ENCODE measurements around the gene C1orf115. TPM values are rescaled to one million over a fixed set of nuclear protein-coding genes. Genes with fewer than 3 reads are reported as not detected.

Gene C1orf115
- total RNA-seq, 1 donor from 2014 or later = 1.3 TPM

DNA sequence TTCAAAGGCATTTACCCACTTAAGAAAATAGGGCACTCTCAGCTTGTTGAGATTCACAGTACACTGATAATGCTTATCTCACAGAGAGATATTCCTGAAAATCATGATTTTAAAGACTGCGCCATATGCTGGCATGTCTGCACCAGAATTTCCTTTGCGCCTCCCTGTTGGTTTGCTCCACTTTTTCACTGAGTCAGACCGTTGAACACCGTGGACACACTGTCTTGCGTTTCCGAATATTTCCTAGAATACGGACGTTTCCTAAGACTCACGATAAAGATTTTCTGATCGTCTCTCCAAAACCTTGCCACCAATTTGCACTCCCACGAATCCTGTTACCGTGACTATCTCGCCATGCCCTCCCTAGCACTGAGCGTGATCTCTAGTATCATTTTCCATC is 497 bp upstream of the C1orf115 start:
- DNase-seq (ENCODE audit: low read depth) (no peak), FAIRE-seq (no peak)
- H3K27me3 ChIP-seq (ENCODE audit: control insufficient read depth, insufficient read depth, low read length) = no peaks in the 10 kb centered on the region
- no peaks in the 10 kb centered on the region for H3K36me3 ChIP-seq (ENCODE audit: control insufficient read depth, insufficient read depth, low read length)
- TF ChIP-seq, protein P1, sequence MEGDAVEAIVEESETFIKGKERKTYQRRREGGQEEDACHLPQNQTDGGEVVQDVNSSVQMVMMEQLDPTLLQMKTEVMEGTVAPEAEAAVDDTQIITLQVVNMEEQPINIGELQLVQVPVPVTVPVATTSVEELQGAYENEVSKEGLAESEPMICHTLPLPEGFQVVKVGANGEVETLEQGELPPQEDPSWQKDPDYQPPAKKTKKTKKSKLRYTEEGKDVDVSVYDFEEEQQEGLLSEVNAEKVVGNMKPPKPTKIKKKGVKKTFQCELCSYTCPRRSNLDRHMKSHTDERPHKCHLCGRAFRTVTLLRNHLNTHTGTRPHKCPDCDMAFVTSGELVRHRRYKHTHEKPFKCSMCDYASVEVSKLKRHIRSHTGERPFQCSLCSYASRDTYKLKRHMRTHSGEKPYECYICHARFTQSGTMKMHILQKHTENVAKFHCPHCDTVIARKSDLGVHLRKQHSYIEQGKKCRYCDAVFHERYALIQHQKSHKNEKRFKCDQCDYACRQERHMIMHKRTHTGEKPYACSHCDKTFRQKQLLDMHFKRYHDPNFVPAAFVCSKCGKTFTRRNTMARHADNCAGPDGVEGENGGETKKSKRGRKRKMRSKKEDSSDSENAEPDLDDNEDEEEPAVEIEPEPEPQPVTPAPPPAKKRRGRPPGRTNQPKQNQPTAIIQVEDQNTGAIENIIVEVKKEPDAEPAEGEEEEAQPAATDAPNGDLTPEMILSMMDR (IDR thresholded peaks at IDR 0.05; ENCODE audit: insufficient read depth, low read length, severe bottlenecking) = no peak
- peak overlapping the region; percentile 64 for H3K4me3 ChIP-seq (ENCODE audit: low read depth, low read length)

DNA sequence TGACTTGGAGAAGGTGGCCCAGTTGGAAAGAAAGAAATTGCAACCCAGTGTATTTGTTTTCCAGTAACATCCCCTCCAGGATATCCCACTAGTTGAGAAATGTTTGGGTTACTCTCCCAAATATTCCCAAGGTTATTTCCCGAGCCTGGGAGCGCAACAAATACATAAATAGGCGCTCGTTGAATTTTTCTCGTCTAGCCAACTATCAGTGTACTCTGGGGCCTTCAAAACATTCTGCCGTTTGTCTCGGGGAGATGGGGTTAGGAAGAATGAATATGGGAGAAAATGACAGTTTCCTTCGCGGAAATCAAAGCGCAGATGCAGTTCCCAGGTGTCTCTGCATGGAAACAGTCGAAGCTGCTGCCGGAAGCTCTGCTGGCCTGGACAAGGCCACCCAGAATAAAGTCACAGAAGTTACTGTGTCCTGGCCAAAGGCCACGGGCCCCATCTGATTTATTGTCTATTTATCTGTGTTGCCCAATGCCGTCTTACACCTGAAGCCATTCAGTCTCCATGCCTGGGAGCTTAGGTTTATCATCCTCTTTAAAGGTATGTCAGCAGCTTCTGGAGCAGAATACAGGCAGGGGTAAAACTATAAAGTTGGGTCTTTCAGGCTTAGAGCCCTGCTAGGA is 1.0 kb downstream of the C1orf115 start:
- no peak for FAIRE-seq

DNA sequence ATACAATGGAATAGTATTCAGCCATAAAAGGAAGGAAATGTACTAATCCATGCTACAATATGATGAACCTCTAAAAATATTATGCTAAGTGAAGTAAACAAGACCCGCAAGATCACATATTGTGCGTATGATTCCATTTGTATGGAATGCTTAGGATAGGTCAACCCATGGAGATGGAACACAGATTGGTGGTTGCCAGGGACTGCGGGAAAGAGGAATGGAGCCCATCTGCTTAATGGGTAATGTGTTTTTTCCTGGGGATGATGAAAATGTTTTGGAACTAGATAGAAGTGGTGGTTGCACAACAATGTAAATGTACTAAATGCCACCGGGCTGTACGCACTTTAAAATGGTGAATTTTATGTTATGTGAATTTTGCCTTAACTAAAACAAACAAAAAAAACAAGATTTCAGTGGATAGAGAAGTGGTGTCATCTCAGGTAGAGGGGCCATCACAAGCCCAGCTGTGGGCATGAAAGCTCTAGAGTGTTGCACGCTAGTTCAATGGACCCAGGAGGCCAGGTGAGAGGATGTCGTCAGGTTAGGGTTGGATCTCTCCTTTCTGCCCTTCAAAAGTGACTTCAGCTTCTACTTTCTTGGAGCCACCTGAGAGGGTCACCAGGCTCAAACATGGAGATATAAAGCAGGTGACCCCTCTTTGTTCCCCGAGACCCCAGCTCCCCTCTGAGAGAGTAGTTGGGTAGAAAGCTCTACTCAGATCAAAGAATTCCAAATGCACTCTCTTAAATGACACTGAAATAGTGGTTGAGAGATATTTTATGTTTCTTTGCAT is 2.5 kb downstream of the C1orf115 start:
- no peak overlapping the region for H3K4me3 ChIP-seq (ENCODE audit: low read depth, low read length)
- DNase-seq (ENCODE audit: low read depth) (no peak), FAIRE-seq (no peak)
- H3K27me3 ChIP-seq (ENCODE audit: control insufficient read depth, insufficient read depth, low read length) = no peaks in the 10 kb centered on the region
- TF ChIP-seq, protein P1 (IDR thresholded peaks at IDR 0.05; ENCODE audit: insufficient read depth, low read length, severe bottlenecking) = no peak
- no peaks in the 10 kb centered on the region for H3K36me3 ChIP-seq (ENCODE audit: control insufficient read depth, insufficient read depth, low read length)

More for the DNA sequence above, 1.0 kb downstream of the C1orf115 start:
- H3K4me3 ChIP-seq (ENCODE audit: low read depth, low read length) = peak overlapping the region; percentile 64
- no peak for DNase-seq (ENCODE audit: low read depth)
- TF ChIP-seq, protein P1 (IDR thresholded peaks at IDR 0.05; ENCODE audit: insufficient read depth, low read length, severe bottlenecking) = no peak
- no peaks in the 10 kb centered on the region for H3K36me3 ChIP-seq (ENCODE audit: control insufficient read depth, insufficient read depth, low read length)
- no peaks in the 10 kb centered on the region for H3K27me3 ChIP-seq (ENCODE audit: control insufficient read depth, insufficient read depth, low read length)

DNA sequence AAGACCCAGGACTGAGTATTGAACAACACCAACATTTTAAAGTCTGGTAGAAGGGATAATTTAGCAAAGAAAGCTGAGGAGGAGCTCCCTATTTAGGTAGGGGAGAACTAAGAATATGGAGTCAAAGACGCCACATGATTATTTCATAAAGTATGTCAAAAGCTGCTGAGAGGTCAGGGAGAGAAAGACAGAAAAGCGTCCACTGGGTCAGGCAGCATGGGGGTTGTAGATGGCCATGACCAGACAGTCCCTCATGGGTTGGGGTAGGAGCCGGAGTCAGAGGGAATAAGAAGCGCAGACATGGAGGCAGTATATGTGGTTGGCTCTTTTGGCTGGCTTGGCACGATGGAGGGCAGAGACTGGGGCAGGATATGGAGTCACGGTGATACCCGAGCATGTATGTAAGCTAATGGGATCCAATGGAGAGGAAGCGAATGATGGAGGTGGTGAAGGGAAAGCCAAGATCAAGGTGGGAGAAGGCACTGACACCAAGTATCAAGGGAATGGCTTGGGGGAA is 4.8 kb downstream of the C1orf115 start:
- H3K27me3 ChIP-seq (ENCODE audit: control insufficient read depth, insufficient read depth, low read length) = no peaks in the 10 kb centered on the region
- TF ChIP-seq, protein P1 (IDR thresholded peaks at IDR 0.05; ENCODE audit: insufficient read depth, low read length, severe bottlenecking) = no peak
- FAIRE-seq (peak; percentile 13), DNase-seq (ENCODE audit: low read depth) (no peak)
- no peaks in the 10 kb centered on the region for H3K36me3 ChIP-seq (ENCODE audit: control insufficient read depth, insufficient read depth, low read length)
- no peak overlapping the region for H3K4me3 ChIP-seq (ENCODE audit: low read depth, low read length)

DNA sequence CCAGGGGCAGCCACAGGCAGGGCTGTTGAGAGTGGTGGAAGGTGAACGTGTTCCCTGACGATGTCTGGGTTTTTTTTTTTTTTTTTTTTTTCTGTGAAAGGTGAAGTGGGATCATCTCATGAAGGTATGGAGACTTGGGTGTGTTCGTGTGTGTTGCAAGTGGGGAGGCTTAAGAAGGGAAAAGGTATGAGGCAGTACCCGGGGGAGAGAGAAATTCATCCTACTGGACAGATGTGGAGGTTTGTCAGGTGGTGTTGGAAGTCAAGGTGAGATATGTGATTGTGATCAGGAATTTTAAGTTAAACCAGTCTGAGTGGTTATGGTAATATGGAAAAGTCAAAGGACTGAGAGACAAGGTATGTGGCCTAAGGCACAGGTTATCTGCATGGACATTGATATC is 5.3 kb downstream of the C1orf115 start:
- no peak for FAIRE-seq
- no peaks in the 10 kb centered on the region for H3K36me3 ChIP-seq (ENCODE audit: control insufficient read depth, insufficient read depth, low read length)

More for the DNA sequence above, 5.3 kb downstream of the C1orf115 start:
- H3K4me3 ChIP-seq (ENCODE audit: low read depth, low read length) = no peak overlapping the region
- no peak for DNase-seq (ENCODE audit: low read depth)
- no peaks in the 10 kb centered on the region for H3K27me3 ChIP-seq (ENCODE audit: control insufficient read depth, insufficient read depth, low read length)
- TF ChIP-seq, protein P1 (IDR thresholded peaks at IDR 0.05; ENCODE audit: insufficient read depth, low read length, severe bottlenecking) = no peak
